ENCODE measurements around the gene DPP4. TPM values are rescaled to one million over a fixed set of nuclear protein-coding genes. Genes with fewer than 3 reads are reported as not detected.

Gene DPP4
- polyA plus RNA-seq, 1 donor from 2014 or later, result not detected

DNA sequence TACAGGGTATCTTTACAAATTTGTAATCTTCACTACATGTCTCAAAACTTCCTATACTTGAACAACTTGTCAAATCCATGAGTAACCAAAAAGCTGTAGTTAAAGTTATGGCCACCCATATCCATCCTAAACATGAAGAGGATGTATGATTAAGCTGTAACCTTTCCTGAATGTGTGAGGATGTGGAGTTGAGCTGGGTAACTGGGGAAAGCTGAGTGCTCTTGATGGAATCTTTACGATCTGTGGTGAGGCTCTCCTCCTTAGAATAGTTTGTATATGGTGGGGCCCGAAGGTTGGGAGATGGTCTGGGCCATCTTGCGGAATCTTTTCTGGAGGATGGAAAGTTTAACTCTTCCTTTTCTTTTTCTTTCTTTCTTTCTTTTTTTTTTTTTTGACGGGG is 29.4 kb downstream of the DPP4 start:
- no peak overlapping the region for H3K9ac ChIP-seq (ENCODE audit: low read length)
- no peak overlapping the region for H2AFZ ChIP-seq (ENCODE audit: low read depth, low read length)
- H3K9me2 ChIP-seq (ENCODE audit: insufficient read depth, low read length), result no peaks in the 10 kb centered on the region
- TF ChIP-seq RAD21 (conservative IDR thresholded peaks at IDR 0.05), result no peak
- no peak for TF ChIP-seq SMC3 (conservative IDR thresholded peaks at IDR 0.05; ENCODE audit: poor library complexity)
- TF ChIP-seq, protein P1, sequence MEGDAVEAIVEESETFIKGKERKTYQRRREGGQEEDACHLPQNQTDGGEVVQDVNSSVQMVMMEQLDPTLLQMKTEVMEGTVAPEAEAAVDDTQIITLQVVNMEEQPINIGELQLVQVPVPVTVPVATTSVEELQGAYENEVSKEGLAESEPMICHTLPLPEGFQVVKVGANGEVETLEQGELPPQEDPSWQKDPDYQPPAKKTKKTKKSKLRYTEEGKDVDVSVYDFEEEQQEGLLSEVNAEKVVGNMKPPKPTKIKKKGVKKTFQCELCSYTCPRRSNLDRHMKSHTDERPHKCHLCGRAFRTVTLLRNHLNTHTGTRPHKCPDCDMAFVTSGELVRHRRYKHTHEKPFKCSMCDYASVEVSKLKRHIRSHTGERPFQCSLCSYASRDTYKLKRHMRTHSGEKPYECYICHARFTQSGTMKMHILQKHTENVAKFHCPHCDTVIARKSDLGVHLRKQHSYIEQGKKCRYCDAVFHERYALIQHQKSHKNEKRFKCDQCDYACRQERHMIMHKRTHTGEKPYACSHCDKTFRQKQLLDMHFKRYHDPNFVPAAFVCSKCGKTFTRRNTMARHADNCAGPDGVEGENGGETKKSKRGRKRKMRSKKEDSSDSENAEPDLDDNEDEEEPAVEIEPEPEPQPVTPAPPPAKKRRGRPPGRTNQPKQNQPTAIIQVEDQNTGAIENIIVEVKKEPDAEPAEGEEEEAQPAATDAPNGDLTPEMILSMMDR (IDR thresholded peaks at IDR 0.05; ENCODE audit: poor library complexity, severe bottlenecking), result no peak
- TF ChIP-seq EZH2 (IDR thresholded peaks at IDR 0.05; ENCODE audit: borderline replicate concordance, insufficient read depth, low read length, poor library complexity, severe bottlenecking), result no peak
- TF ChIP-seq MXI1 (conservative IDR thresholded peaks at IDR 0.05; ENCODE audit: poor library complexity, severe bottlenecking), result no peak
- TF ChIP-seq POLR2AphosphoS5 (IDR thresholded peaks at IDR 0.05), result no peak
- TF ChIP-seq, protein P2, sequence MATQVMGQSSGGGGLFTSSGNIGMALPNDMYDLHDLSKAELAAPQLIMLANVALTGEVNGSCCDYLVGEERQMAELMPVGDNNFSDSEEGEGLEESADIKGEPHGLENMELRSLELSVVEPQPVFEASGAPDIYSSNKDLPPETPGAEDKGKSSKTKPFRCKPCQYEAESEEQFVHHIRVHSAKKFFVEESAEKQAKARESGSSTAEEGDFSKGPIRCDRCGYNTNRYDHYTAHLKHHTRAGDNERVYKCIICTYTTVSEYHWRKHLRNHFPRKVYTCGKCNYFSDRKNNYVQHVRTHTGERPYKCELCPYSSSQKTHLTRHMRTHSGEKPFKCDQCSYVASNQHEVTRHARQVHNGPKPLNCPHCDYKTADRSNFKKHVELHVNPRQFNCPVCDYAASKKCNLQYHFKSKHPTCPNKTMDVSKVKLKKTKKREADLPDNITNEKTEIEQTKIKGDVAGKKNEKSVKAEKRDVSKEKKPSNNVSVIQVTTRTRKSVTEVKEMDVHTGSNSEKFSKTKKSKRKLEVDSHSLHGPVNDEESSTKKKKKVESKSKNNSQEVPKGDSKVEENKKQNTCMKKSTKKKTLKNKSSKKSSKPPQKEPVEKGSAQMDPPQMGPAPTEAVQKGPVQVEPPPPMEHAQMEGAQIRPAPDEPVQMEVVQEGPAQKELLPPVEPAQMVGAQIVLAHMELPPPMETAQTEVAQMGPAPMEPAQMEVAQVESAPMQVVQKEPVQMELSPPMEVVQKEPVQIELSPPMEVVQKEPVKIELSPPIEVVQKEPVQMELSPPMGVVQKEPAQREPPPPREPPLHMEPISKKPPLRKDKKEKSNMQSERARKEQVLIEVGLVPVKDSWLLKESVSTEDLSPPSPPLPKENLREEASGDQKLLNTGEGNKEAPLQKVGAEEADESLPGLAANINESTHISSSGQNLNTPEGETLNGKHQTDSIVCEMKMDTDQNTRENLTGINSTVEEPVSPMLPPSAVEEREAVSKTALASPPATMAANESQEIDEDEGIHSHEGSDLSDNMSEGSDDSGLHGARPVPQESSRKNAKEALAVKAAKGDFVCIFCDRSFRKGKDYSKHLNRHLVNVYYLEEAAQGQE (IDR thresholded peaks at IDR 0.05; ENCODE audit: borderline replicate concordance), result no peak
- no peak for TF ChIP-seq TAF1 (IDR thresholded peaks at IDR 0.05; ENCODE audit: low read depth)
- no peak for TF ChIP-seq EP300 (conservative IDR thresholded peaks at IDR 0.05; ENCODE audit: poor library complexity, severe bottlenecking)
- no peaks in the 10 kb centered on the region for H3K27me3 ChIP-seq (ENCODE audit: insufficient read depth, low read depth, low read length)
- no peak overlapping the region for H3K4me2 ChIP-seq (ENCODE audit: low read length)
- no peak overlapping the region for H3K27ac ChIP-seq (ENCODE audit: low read length)
- H3F3A ChIP-seq (ENCODE audit: insufficient read depth, low read length, poor library complexity, severe bottlenecking), result no peaks in the 10 kb centered on the region
- H3K36me3 ChIP-seq (ENCODE audit: insufficient read depth, low read length), result no peaks in the 10 kb centered on the region
- H3K9me3 ChIP-seq (ENCODE audit: low read length), result no peaks in the 10 kb centered on the region
- H4K20me1 ChIP-seq (ENCODE audit: insufficient read depth), result no peaks in the 10 kb centered on the region
- H3K79me2 ChIP-seq (replicated peaks; ENCODE audit: insufficient read depth, low read length), result no peaks in the 10 kb centered on the region
- H3K4me3 ChIP-seq (ENCODE audit: low read length), result no peak overlapping the region

DNA sequence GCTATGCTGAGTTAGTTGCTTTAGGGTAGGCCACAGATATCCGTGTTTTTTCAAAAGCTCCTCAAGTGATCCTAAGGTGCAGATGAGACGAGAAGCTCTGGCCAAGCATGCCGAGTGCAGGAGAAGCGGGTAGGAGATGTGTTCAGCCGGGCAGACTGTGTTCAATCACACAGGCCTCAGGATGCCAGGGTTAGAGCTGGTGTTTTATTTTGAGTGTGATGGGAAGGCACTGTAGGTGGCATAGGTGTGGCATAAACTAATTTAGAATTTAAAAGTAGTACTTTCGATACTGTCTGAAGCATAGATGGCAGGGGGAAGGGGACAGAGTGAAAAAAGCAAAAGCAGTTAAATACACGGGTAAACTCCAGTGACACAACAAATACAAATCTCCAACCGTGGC is 30.9 kb downstream of the DPP4 start:
- Histone ChIP-seq H3F3A (ENCODE audit: insufficient read depth, low read length, poor library complexity, severe bottlenecking) (no peaks in the 10 kb centered on the region), H3K27ac (ENCODE audit: low read length) (no peak overlapping the region), H3K27me3 (ENCODE audit: insufficient read depth, low read depth, low read length) (no peaks in the 10 kb centered on the region), H2AFZ (ENCODE audit: low read depth, low read length) (no peak overlapping the region), H3K9ac (ENCODE audit: low read length) (no peak overlapping the region), H3K9me3 (ENCODE audit: low read length) (no peaks in the 10 kb centered on the region), H4K20me1 (ENCODE audit: insufficient read depth) (no peaks in the 10 kb centered on the region), H3K36me3 (ENCODE audit: insufficient read depth, low read length) (no peaks in the 10 kb centered on the region), H3K79me2 (replicated peaks; ENCODE audit: insufficient read depth, low read length) (no peaks in the 10 kb centered on the region), H3K4me2 (ENCODE audit: low read length) (no peak overlapping the region), H3K9me2 (ENCODE audit: insufficient read depth, low read length) (no peaks in the 10 kb centered on the region), H3K4me3 (ENCODE audit: low read length) (no peak overlapping the region)
- no peak for TF ChIP-seq EP300 (conservative IDR thresholded peaks at IDR 0.05; ENCODE audit: poor library complexity, severe bottlenecking)
- TF ChIP-seq MXI1 (conservative IDR thresholded peaks at IDR 0.05; ENCODE audit: poor library complexity, severe bottlenecking), result no peak
- TF ChIP-seq TAF1 (IDR thresholded peaks at IDR 0.05; ENCODE audit: low read depth), result no peak
- TF ChIP-seq EZH2 (IDR thresholded peaks at IDR 0.05; ENCODE audit: borderline replicate concordance, insufficient read depth, low read length, poor library complexity, severe bottlenecking), result no peak
- TF ChIP-seq SMC3 (conservative IDR thresholded peaks at IDR 0.05; ENCODE audit: poor library complexity), result no peak
- TF ChIP-seq, protein P1 (IDR thresholded peaks at IDR 0.05; ENCODE audit: poor library complexity, severe bottlenecking), result no peak
- TF ChIP-seq, protein P2 (IDR thresholded peaks at IDR 0.05; ENCODE audit: borderline replicate concordance), result no peak
- TF ChIP-seq POLR2AphosphoS5 (IDR thresholded peaks at IDR 0.05), result no peak
- no peak for TF ChIP-seq RAD21 (conservative IDR thresholded peaks at IDR 0.05)

Measured in neural cell (in vitro differentiated cells).